K562 (cell line): ENCODE results near the gene KIF24. TPM values are rescaled to one million over a fixed set of nuclear protein-coding genes. Genes with fewer than 3 reads are reported as not detected.

Experiments used
- FOXK1 ChIP-seq: sonication (generic); formaldehyde crosslinking; IDR thresholded peaks from 2 replicates; pipeline ENCODE4 v1.8.0; 2022; ENCODE audit warnings: missing genetic modification reagents, mild to moderate bottlenecking, borderline replicate concordance
- SFPQ ChIP-seq: fragments of 200-400 bp; formaldehyde crosslinking; IDR thresholded peaks from 2 replicates; pipeline ENCODE4 v1.6.1; 2017; ENCODE audit warnings: mild to moderate bottlenecking, low read depth, low read length, moderate library complexity
- TFE3 ChIP-seq: fragments of 450-650 bp; formaldehyde crosslinking; IDR thresholded peaks from 2 replicates; pipeline ENCODE4 v1.4.0; 2020; ENCODE audit warnings: mild to moderate bottlenecking, mixed read lengths
- ZBTB8A ChIP-seq: fragments of 450-650 bp; IDR thresholded peaks from 2 replicates; pipeline ENCODE4 v1.6.1; 2018; ENCODE audit warnings: mild to moderate bottlenecking, moderate library complexity; ENCODE audit not compliant: partially characterized antibody
- ZMIZ1 ChIP-seq, 2 experiments: fragments of 150-350 bp in 1 of 2; IDR thresholded peaks; 2 replicates each; pipeline ENCODE4 v1.6.1; 2012 to 2016; ENCODE audit warnings: low read depth in 2 of 2, low read length in 2 of 2, mild to moderate bottlenecking in 1 of 2, moderate library complexity in 1 of 2
- ZNF217 ChIP-seq: sonication (generic); formaldehyde crosslinking; IDR thresholded peaks from 2 replicates; pipeline ENCODE4 v1.8.0; 2022; ENCODE audit warnings: mild to moderate bottlenecking, missing genetic modification reagents
- ZNF511 ChIP-seq: sonication (generic); formaldehyde crosslinking; IDR thresholded peaks from 2 replicates; pipeline ENCODE4 v1.8.0; 2022; ENCODE audit warnings: mild to moderate bottlenecking, missing genetic modification reagents
- polyA plus RNA-seq, 8 experiments: library from polyadenylated mRNA; depleted of rRNA in 4 of 8; stranded (reverse) in 5 of 8; unstranded in 3 of 8; fragments of >200 nt; fragmentation: Nextera tagmentation in 2 of 8; fragmentation: Illumina TruSeq in 1 of 8; extraction: Ambion mirVana in 2 of 8; extraction: Trizol in 1 of 8; gene quantifications; 2 replicates each; pipeline versions ENCODE4 v1.2.1 to v1.2.3, GENCODE V29; 2011 to 2014; ENCODE audit warnings: inconsistent platforms in 1 of 8, missing spikeins in 1 of 8
- total RNA-seq, 7 experiments: library from RNA; depleted of rRNA in 6 of 7; stranded (reverse); fragments of >200 nt in 6 of 7; fragmentation: Illumina TruSeq in 2 of 7; extraction: Trizol in 2 of 7; gene quantifications; 2 replicates each; pipeline versions ENCODE4 v1.2.1 to v1.2.3, GENCODE V29; 2011 to 2021; ENCODE audit warnings: low replicate concordance in 1 of 7

KIF24 gene
- total and polyA plus RNA-seq, 9 of the 15 experiments (the other 6 are each of a cell fraction or from before 2014, with no cell fraction given) = 0.63 to 5.8 (median 4.4) TPM

GRCh38 chr9:34337403-34337802 is 8.3 kb upstream of the KIF24 start (continued):
- TF ChIP-seq SFPQ (no peak), ZBTB8A (no peak), ZNF217 (CRISPR knock-in tag) (no peak), ZMIZ1 (IDR thresholded peaks at IDR 0.05; ENCODE audit: low read depth in 2 of 2, low read length in 2 of 2) (no peak), TFE3 (CRISPR knock-in tag) (no peak), ZNF511 (no peak), FOXK1 (no peak)
